Tibial artery (tissue), 4 donors: ENCODE data around the gene MRPL18.

Source experiments
- DNase-seq, 2 donors: peaks; one replicate each; pipeline ENCODE4 v3.0.0-alpha.2; 2019
- H3K27ac ChIP-seq, 2 donors: fragments of 200-600 bp; sonication (generic) in 1 of 2; 1 replicate in 1 of 2; 2 replicates in 1 of 2; pipeline ENCODE4 v1.5.1; 2018 to 2019; ENCODE audit warnings: mild to moderate bottlenecking in 1 of 2
- H3K27me3 ChIP-seq, 2 donors: fragments of 200-600 bp; sonication (generic) in 1 of 2; one replicate each; pipeline versions ENCODE4 v1.5.1 to v1.6.0; 2016 to 2019
- H3K36me3 ChIP-seq, 3 donors: fragments of 200-600 bp; sonication (generic) in 2 of 3; one replicate each; pipeline ENCODE4 v1.5.1; 2016 to 2019; ENCODE audit warnings: mild to moderate bottlenecking in 2 of 3
- H3K4me1 ChIP-seq, 4 donors: fragments of 200-600 bp; sonication (generic) in 2 of 4; 1 replicate in 3 of 4; 2 replicates in 1 of 4; pipeline ENCODE4 v1.5.1; 2016 to 2019
- H3K4me3 ChIP-seq, 2 donors: fragments of 200-600 bp; sonication (generic) in 1 of 2; 1 replicate in 1 of 2; 2 replicates in 1 of 2; pipeline ENCODE4 v1.5.1; 2018 to 2019; ENCODE audit warnings: mild to moderate bottlenecking in 2 of 2
- H3K9me3 ChIP-seq, 3 donors: fragments of 200-600 bp; sonication (generic) in 1 of 3; one replicate each; pipeline ENCODE4 v1.5.1; 2016 to 2019
- CTCF ChIP-seq, 2 experiments: fragments of 200-600 bp in 1 of 2; fragments of 450-650 bp in 1 of 2; IDR thresholded peaks; one replicate each; pipeline ENCODE4 v1.5.1; 2017 to 2019; ENCODE audit warnings: antibody characterized with exemption in 2 of 2, mild to moderate bottlenecking in 1 of 2, moderate library complexity in 1 of 2
- intact Hi-C: fragments of 100-400 bp; cut with DNase I; formaldehyde crosslinking; loops from one replicate; pipeline ENCODE4 v1.15.0; 2023; ENCODE audit warnings: low total_unique reads

MRPL18 gene

GRCh38 chr6:159829526-159829925 is 39.3 kb downstream of the MRPL18 start:
- no peak for TF ChIP-seq CTCF (IDR thresholded peaks at IDR 0.05)

GRCh38 chr6:159830501-159831372 is 40.5 kb downstream of the MRPL18 start:
- Histone ChIP-seq H3K4me1 (peaks cover 0 to 38% (median 13%) of the 10 kb centered on the region in 4 donors), H3K4me3 (no peak overlapping the region), H3K36me3 (no peaks in the 10 kb centered on the region), H3K27ac (no peak overlapping the region), H3K9me3 (no peaks in the 10 kb centered on the region), H3K27me3 (no peaks in the 10 kb centered on the region)
- TF ChIP-seq CTCF (IDR thresholded peaks at IDR 0.05): no peak
- peak in 1 of 2 donors; percentile 48 for DNase-seq
- intact Hi-C loops: loop anchor here (5.0 kb wide), 1 partner anchor 38 kb away; the partner anchor contains the start of gene MRPL18

More at GRCh38 chr6:159829526-159829925, 39.3 kb downstream of the MRPL18 start:
- intact Hi-C loops: no loop called here
- Histone ChIP-seq H3K9me3 (no peaks in the 10 kb centered on the region), H3K36me3 (no peaks in the 10 kb centered on the region), H3K27ac (no peak overlapping the region), H3K4me1 (peaks cover 0 to 30% (median 7%) of the 10 kb centered on the region in 4 donors), H3K4me3 (no peak overlapping the region), H3K27me3 (no peaks in the 10 kb centered on the region)
- DNase-seq: no peak

DNA sequence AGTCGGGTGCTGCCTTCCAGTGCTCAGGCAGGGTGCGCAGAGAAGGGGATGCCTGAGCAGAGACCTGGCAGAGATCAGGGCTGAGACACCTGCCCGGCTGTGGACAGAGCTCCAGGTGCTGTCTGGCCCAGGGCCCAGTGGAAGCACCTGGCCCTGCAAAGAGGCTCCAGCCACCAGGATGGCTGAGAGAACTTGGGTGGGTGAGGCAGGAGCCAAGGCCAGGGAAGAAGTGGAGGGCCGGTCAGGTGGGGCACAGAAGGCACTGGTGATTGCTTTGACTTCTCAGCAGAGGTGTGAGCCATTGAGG is 41.1 kb downstream of the MRPL18 start:
- peaks cover 0 to 44% (median 15%) of the 10 kb centered on the region in 4 donors for H3K4me1 ChIP-seq
- H3K36me3 ChIP-seq: no peaks in the 10 kb centered on the region
- no peak overlapping the region for H3K4me3 ChIP-seq
- H3K27ac ChIP-seq: no peak overlapping the region
- H3K27me3 ChIP-seq: no peaks in the 10 kb centered on the region
- peak in 1 of 2 donors; percentile 48 for DNase-seq
- no peak for TF ChIP-seq CTCF (IDR thresholded peaks at IDR 0.05)
- intact Hi-C loops: loop anchor here (5.0 kb wide), 1 partner anchor 39 kb away; the partner anchor contains the start of gene MRPL18
- no peaks in the 10 kb centered on the region for H3K9me3 ChIP-seq

DNA sequence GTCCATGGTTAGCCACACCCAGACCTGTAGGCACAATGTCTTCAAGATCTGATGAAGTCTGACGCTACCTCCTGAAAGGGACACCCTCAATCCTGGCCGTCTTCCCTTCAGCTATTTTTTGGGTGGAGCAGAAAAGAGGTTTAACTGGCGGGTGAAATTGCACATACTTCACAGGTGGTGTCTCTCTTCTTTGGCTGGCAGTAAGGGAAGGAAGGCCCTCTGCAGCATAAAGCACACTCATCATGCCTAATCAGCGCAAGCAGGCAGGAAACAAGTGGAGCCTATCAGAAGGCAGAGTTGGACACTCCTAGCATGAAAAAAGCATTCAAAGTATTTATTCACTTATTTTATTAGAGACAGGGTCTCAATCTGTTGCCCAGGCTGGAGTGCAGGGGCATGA is 42.7 kb downstream of the MRPL18 start:
- H3K27ac ChIP-seq: no peak overlapping the region
- H3K4me1 ChIP-seq: peaks cover 0 to 53% (median 18%) of the 10 kb centered on the region in 4 donors
- DNase-seq: peak in 1 of 2 donors; percentile 3
- intact Hi-C loops: loop anchor here (5.0 kb wide), 1 partner anchor 41 kb away; the partner anchor contains the start of gene MRPL18
- H3K9me3 ChIP-seq: no peaks in the 10 kb centered on the region
- H3K27me3 ChIP-seq: no peaks in the 10 kb centered on the region
- H3K36me3 ChIP-seq: no peaks in the 10 kb centered on the region
- TF ChIP-seq CTCF (IDR thresholded peaks at IDR 0.05): no peak
- H3K4me3 ChIP-seq: no peak overlapping the region

DNA sequence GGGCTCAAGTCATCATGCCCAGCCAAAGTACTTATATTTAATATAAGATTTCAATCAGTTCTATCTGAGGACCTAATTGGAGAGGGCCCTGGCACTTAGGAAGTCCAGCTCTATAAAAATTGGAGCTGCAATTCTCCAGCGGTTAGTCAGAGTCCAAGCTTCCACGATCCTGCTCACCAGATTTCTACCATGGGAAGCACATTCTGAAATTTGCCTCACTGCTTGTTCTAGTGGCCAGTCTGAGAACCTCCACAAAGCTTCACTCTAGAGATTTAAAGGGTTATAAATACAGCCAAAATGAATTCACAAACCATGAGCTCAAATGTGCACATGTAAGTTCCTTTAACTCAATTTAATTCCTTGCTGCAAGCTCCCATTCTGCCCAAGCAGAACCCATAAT is 43.3 kb downstream of the MRPL18 start:
- no peak overlapping the region for H3K4me3 ChIP-seq
- H3K27me3 ChIP-seq: no peaks in the 10 kb centered on the region
- DNase-seq: peak in 1 of 2 donors; percentile 10
- H3K4me1 ChIP-seq: peaks cover 0 to 53% (median 18%) of the 10 kb centered on the region in 4 donors
- peak; percentile 17 to 33 for TF ChIP-seq CTCF (IDR thresholded peaks at IDR 0.05)
- H3K27ac ChIP-seq: peak overlapping the region; percentile 5 to 12
- H3K36me3 ChIP-seq: no peaks in the 10 kb centered on the region
- no peaks in the 10 kb centered on the region for H3K9me3 ChIP-seq
- intact Hi-C loops: loop anchor here (5.0 kb wide), 1 partner anchor 41 kb away; the partner anchor contains the start of gene MRPL18
